CD14-positive monocyte (primary cell): ENCODE measurements around the gene FBXO41. TPM values are rescaled to one million over a fixed set of nuclear protein-coding genes. Genes with fewer than 3 reads are reported as not detected.

ENCODE experiments used
- DNase-seq, 3 donors: peaks; one replicate each; pipeline ENCODE4 v3.0.0-alpha.2; 2011 to 2022
- H2AFZ ChIP-seq: 2 replicates; pipeline ENCODE4 v1.6.0; 2012; ENCODE audit warnings: mild to moderate bottlenecking, low read depth, low read length, inconsistent platforms; ENCODE audit not compliant: insufficient read depth, poor library complexity, severe bottlenecking
- H3K27ac ChIP-seq, 2 donors: 1 replicate in 1 of 2; 2 replicates in 1 of 2; pipeline ENCODE4 v1.5.1; 2012 to 2013; ENCODE audit warnings: low read length in 2 of 2, control low read depth in 1 of 2, inconsistent platforms in 1 of 2, low read depth in 1 of 2, mild to moderate bottlenecking in 1 of 2
- H3K27me3 ChIP-seq, 2 donors: one replicate each; pipeline versions ENCODE4 v1.6.0 to v1.6.1; 2011 to 2013; ENCODE audit warnings: low read length in 2 of 2; ENCODE audit not compliant: control insufficient read depth in 2 of 2, insufficient read depth in 2 of 2
- H3K36me3 ChIP-seq, 2 donors: replicated peaks in 1 of 2; 1 replicate in 1 of 2; 2 replicates in 1 of 2; pipeline versions ENCODE4 v1.5.1 to v1.6.1; 2012 to 2013; ENCODE audit warnings: low read length in 2 of 2, control low read depth in 1 of 2, inconsistent platforms in 1 of 2, mild to moderate bottlenecking in 1 of 2; ENCODE audit not compliant: insufficient read depth in 2 of 2, control insufficient read depth in 1 of 2
- H3K4me1 ChIP-seq, 2 donors: 1 replicate in 1 of 2; 2 replicates in 1 of 2; pipeline versions ENCODE4 v1.5.1 to v1.6.1; 2012 to 2013; ENCODE audit warnings: low read length in 2 of 2, control low read depth in 1 of 2, inconsistent platforms in 1 of 2, mild to moderate bottlenecking in 1 of 2, moderate library complexity in 1 of 2; ENCODE audit not compliant: insufficient read depth in 2 of 2, control insufficient read depth in 1 of 2
- H3K4me2 ChIP-seq: replicated peaks from 2 replicates; pipeline ENCODE3; 2012; ENCODE audit warnings: low read length, moderate library complexity, mild to moderate bottlenecking; ENCODE audit not compliant: poor library complexity, severe bottlenecking; ENCODE audit errors: extremely low read depth
- H3K4me3 ChIP-seq, 3 experiments: fragments of 200-600 bp in 1 of 3; sonication (generic) in 1 of 3; replicated peaks in 1 of 3; 1 replicate in 2 of 3; 2 replicates in 1 of 3; pipeline ENCODE4 v1.5.1; 2011 to 2013; ENCODE audit warnings: low read length in 3 of 3, mild to moderate bottlenecking in 3 of 3, control low read depth in 2 of 3, low read depth in 2 of 3, inconsistent platforms in 1 of 3, moderate library complexity in 1 of 3
- H3K79me2 ChIP-seq: 2 replicates; pipeline ENCODE4 v1.6.0; 2012; ENCODE audit warnings: mild to moderate bottlenecking, control low read depth, inconsistent platforms, low read length, moderate library complexity; ENCODE audit not compliant: insufficient read depth
- H3K9ac ChIP-seq: 2 replicates; pipeline ENCODE4 v1.6.0; 2017; ENCODE audit warnings: low read length, mild to moderate bottlenecking; ENCODE audit not compliant: insufficient read depth, poor library complexity, severe bottlenecking
- H3K9me3 ChIP-seq, 2 donors: replicated peaks in 1 of 2; 1 replicate in 1 of 2; 2 replicates in 1 of 2; pipeline versions ENCODE4 v1.5.1 to v1.6.1; 2012 to 2013; ENCODE audit warnings: low read length in 2 of 2, control low read depth in 1 of 2; ENCODE audit not compliant: control insufficient read depth in 1 of 2, insufficient read depth in 1 of 2
- H4K20me1 ChIP-seq: 2 replicates; pipeline ENCODE4 v1.6.0; 2012; ENCODE audit warnings: mild to moderate bottlenecking, low read length, control low read depth, moderate library complexity; ENCODE audit not compliant: insufficient read depth
- H3K27ac Mint-ChIP-seq, 7 donors: one replicate each; pipeline ENCODE4 v1.8.0; 2020; ENCODE audit warnings: mild to moderate bottlenecking in 7 of 7, mixed read lengths in 7 of 7, moderate library complexity in 6 of 7, inconsistent platforms in 2 of 7
- H3K27me3 Mint-ChIP-seq, 3 donors: one replicate each; pipeline ENCODE4 v1.8.0; 2021 to 2022; ENCODE audit warnings: low read depth in 3 of 3, mild to moderate bottlenecking in 3 of 3, mixed read lengths in 3 of 3, moderate library complexity in 3 of 3, inconsistent platforms in 1 of 3
- H3K36me3 Mint-ChIP-seq, 2 donors: one replicate each; pipeline ENCODE4 v1.8.0; 2020; ENCODE audit warnings: mixed read lengths in 2 of 2, inconsistent platforms in 1 of 2, mild to moderate bottlenecking in 1 of 2
- H3K4me1 Mint-ChIP-seq: one replicate; pipeline ENCODE4 v1.8.0; 2020; ENCODE audit warnings: mild to moderate bottlenecking, mixed read lengths
- H3K4me3 Mint-ChIP-seq, 2 donors: one replicate each; pipeline ENCODE4 v1.8.0; 2020; ENCODE audit warnings: mild to moderate bottlenecking in 2 of 2, mixed read lengths in 2 of 2, moderate library complexity in 1 of 2
- H3K9me3 Mint-ChIP-seq, 7 donors: one replicate each; pipeline ENCODE4 v1.8.0; 2020 to 2022; ENCODE audit warnings: mixed read lengths in 7 of 7, mild to moderate bottlenecking in 6 of 7, moderate library complexity in 6 of 7, inconsistent platforms in 2 of 7
- CTCF ChIP-seq: fragments of 200-600 bp; IDR thresholded peaks from one replicate; pipeline ENCODE4 v1.8.0; 2022; ENCODE audit warnings: antibody characterized with exemption, mild to moderate bottlenecking
- WGBS: methylation state at CpG from one replicate; pipeline ENCODE4 v1.1.5; 2013; ENCODE audit warnings: missing lambda C conversion rate; ENCODE audit not compliant: insufficient coverage; 5-methylcytosine and 5-hydroxymethylcytosine counted together
- intact Hi-C, 2 donors: fragments of 100-400 bp; cut with micrococcal nuclease; formaldehyde crosslinking; loops; one replicate each; pipeline versions ENCODE4 v1.15.0 to v1.15.1; 2023
- polyA plus RNA-seq, 3 donors: library from polyadenylated mRNA; depleted of rRNA in 1 of 3; unstranded in 2 of 3; stranded (reverse) in 1 of 3; fragments of 300-500 nt in 2 of 3; fragments of >200 nt in 1 of 3; fragmentation: Illumina TruSeq in 2 of 3; gene quantifications; 1 replicate in 2 of 3; 2 replicates in 1 of 3; pipeline ENCODE4 v1.2.3, GENCODE V29; 2012 to 2021

The FBXO41 gene
- polyA plus RNA-seq, 3 donors: 0.29 to 17.1 (median 0.52) TPM

- Histone ChIP-seq H3K4me3 (no peak overlapping the region), H3K9me3 (no peaks in the 10 kb centered on the region), H3K36me3 (peaks cover 0 to 7% of the 10 kb centered on the region in 2 donors), H3K9ac (no peak overlapping the region), H2AFZ (no peak overlapping the region), H3K79me2 (peaks cover 12% of the 10 kb centered on the region), H3K27me3 (no peaks in the 10 kb centered on the region), H3K4me1 (peaks cover 12 to 24% of the 10 kb centered on the region in 2 donors), H3K4me2 (no peak overlapping the region), H4K20me1 (no peaks in the 10 kb centered on the region), H3K27ac (no peak overlapping the region)
- H3K27ac Mint-ChIP-seq: no peak overlapping the region
- no peaks in the 10 kb centered on the region for H3K9me3 Mint-ChIP-seq
- intact Hi-C loops: no loop called here
- H3K4me1 Mint-ChIP-seq: peaks cover 22% of the 10 kb centered on the region
- H3K36me3 Mint-ChIP-seq: peaks cover 11 to 16% of the 10 kb centered on the region in 2 donors
- H3K4me3 Mint-ChIP-seq: peak overlapping the region in 1 of 2 donors; percentile 27
- no peak for TF ChIP-seq CTCF
- DNase-seq: no peak
- H3K27me3 Mint-ChIP-seq: peaks cover 0 to 1% (median 0%) of the 10 kb centered on the region in 3 donors
- WGBS: 100% methylated on average over 1 of the region's 5 CpGs
Measured at GRCh38 chr2:73217160-73217559, 67.1 kb downstream of the FBXO41 start.

GRCh38 chr2:73215254-73215653 lies 69.0 kb downstream of the FBXO41 start:
- Mint-ChIP-seq H3K9me3 (no peaks in the 10 kb centered on the region), H3K36me3 (peaks cover 6 to 10% of the 10 kb centered on the region in 2 donors), H3K27me3 (peaks cover 0 to 2% (median 0%) of the 10 kb centered on the region in 3 donors), H3K4me3 (no peak overlapping the region), H3K4me1 (peaks cover 22% of the 10 kb centered on the region), H3K27ac (no peak overlapping the region)
- peaks cover 12% of the 10 kb centered on the region for H3K79me2 ChIP-seq
- no peak overlapping the region for H3K27ac ChIP-seq
- H3K36me3 ChIP-seq: no peaks in the 10 kb centered on the region
- TF ChIP-seq CTCF: no peak
- H3K4me3 ChIP-seq: no peak overlapping the region
- no peaks in the 10 kb centered on the region for H3K9me3 ChIP-seq
- no peak overlapping the region for H3K9ac ChIP-seq
- WGBS: 92% methylated on average over 3 of the region's 4 CpGs
- no peaks in the 10 kb centered on the region for H4K20me1 ChIP-seq
- peak overlapping the region; percentile 99 for H2AFZ ChIP-seq
- H3K27me3 ChIP-seq: no peaks in the 10 kb centered on the region
- no peak overlapping the region for H3K4me2 ChIP-seq
- intact Hi-C loops: loop anchor here in 1 of 2 donors (2.0 kb wide), 1 partner anchor 144 kb away; the partner anchor contains the start of gene SFXN5
- DNase-seq: no peak
- H3K4me1 ChIP-seq: peaks cover 12 to 24% of the 10 kb centered on the region in 2 donors
